GM21529 (cell line): ENCODE measurements around the gene ADAMTS15.
A peak's percentile ranks its signal among the peaks of the same experiment; 100 is the strongest.

Experiments
- ATAC-seq: cut with Tn5 transposase; IDR thresholded peaks from one replicate; pipeline ENCODE4 v1.9.1; 2021; ENCODE audit not compliant: unreplicated experiment

ADAMTS15 gene

DNA sequence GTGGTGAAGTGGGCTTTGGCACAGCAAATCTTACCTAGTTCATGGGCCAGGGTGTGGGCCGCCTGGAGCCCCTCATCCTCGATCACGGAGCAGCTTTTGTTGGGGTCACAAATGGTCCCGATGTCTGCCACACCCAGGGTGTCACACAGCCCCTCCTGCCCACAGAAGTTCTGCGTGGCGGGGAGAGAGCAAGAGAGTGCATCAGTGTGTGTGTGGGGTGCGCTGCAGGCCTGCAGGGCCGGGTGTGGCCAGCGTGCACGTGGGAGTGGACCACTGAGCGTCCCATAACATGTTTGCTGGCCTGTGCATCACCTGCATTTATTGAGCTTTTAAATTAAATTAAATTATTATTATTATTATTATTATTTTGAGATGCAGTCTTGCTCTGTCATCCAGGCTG, 31.5 kb upstream of the ADAMTS15 start:
- no peak for ATAC-seq

GRCh38 chr11:130418210-130418609, 30.2 kb upstream of the ADAMTS15 start:
- ATAC-seq, result no peak

GRCh38 chr11:130418756-130419155, 29.7 kb upstream of the ADAMTS15 start:
- ATAC-seq, result no peak

DNA sequence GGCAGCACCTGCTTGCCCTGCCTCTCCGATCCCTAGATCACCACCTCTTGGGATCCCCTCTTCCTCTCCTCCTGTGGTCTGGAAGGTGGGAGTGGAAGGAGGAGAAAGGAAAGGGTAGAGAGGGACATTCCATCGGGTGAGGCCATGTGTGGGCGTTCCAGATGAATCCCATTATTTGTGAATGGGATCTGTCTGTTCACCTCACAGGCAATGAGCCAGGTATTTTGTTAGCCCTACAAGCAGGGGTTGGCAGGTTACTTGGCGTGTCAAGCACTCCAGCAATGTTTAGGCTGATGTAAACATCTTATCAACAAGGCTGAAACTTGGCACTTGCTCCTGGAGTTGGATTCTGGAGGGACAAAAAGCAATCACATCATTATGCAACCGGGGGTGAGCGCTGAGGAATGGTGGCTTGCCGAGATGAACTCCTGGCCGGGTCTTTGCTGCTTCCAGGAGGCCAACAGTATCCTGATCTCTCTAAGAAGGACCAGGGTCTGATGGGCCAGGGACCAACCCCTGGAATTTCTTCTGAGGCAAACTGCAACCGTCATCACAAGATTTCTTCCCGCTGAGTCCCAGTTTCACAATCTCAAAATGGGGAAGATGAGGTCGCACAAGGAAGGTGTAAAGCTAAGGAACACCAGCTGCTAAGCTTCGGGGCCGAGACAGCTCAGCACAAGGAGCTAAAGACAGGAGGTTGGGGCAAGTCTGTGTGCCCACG, 27.8 kb upstream of the ADAMTS15 start:
- ATAC-seq, result no peak

- no peak for ATAC-seq
Observed at GRCh38 chr11:130421199-130421585, 27.3 kb upstream of the ADAMTS15 start.

DNA sequence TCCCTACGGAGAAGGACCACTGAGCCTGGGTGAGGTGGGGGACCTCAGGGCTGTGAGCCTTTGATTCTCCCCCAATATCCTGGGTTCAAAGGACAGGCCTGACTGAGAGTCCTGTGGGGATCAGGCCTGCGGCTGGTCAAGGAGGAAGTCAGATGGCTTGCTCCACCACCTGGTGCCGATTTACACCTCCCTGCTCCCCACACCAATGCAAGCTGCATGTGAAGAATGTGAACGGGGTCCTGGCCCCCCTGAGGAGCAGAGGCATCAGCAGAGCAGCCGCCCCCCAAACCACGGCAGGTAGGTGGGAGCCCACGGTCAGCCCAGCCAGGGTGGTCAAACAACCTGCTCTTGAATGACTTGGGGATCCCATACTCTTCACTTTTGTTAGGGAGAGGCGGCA, 26.7 kb upstream of the ADAMTS15 start:
- no peak for ATAC-seq

- no peak for ATAC-seq
Observed at GRCh38 chr11:130422251-130422995, 26.0 kb upstream of the ADAMTS15 start.

GRCh38 chr11:130423541-130424142, 24.8 kb upstream of the ADAMTS15 start:
- ATAC-seq, result no peak

GRCh38 chr11:130424613-130425140, 23.8 kb upstream of the ADAMTS15 start:
- ATAC-seq, result no peak

DNA sequence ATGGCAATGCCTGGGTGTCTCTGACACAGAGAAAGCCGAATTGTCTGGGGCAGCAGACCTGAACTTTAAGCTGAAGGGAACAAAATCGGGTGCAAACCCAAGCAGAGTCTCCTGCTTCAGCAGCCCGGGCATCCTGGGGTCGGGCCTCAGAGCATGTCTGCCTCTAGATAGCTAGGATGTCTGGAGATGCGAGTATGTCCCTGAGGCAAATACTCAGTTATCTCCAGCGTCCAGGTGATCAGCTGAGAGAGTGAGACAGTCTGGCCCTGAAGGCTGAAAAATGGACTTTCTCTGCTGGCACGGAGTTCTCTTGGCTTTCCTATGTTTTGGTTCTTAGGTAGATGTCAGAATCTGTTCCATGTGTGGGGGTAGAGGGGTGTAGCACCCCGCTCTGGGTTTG, 23.3 kb upstream of the ADAMTS15 start:
- ATAC-seq, result no peak

DNA sequence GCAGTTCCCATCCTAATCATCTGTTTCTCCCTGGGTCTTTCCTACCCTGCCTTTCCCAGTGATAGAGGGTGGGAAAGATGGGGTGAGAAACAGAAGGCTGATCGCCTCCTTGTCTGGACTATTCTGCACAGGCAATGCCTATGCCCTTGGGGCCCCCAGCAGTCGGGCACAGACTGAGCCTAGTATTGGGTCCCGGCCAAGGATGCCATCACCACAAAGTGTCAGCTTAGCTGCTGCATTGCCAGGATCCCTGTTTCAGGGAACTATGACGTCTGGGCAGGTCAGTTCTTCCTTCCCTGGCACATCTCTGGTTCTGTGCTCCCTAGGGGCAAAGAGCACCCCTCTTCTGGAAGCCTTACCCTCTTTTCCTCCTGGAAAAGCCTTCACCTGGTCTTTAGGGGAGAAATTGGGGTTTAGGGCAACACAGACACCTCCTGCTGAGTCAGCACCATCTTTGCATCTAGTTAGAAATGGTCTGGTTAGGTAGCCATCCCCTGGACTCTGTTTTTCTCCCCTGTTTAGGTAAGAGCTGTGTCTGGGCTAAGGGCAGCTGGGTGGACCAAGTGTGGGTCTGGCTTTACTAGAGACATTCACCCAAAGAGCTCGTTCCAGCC, 22.1 kb upstream of the ADAMTS15 start:
- no peak for ATAC-seq

- no peak for ATAC-seq
Observed at GRCh38 chr11:130426837-130427341, 21.6 kb upstream of the ADAMTS15 start.

DNA sequence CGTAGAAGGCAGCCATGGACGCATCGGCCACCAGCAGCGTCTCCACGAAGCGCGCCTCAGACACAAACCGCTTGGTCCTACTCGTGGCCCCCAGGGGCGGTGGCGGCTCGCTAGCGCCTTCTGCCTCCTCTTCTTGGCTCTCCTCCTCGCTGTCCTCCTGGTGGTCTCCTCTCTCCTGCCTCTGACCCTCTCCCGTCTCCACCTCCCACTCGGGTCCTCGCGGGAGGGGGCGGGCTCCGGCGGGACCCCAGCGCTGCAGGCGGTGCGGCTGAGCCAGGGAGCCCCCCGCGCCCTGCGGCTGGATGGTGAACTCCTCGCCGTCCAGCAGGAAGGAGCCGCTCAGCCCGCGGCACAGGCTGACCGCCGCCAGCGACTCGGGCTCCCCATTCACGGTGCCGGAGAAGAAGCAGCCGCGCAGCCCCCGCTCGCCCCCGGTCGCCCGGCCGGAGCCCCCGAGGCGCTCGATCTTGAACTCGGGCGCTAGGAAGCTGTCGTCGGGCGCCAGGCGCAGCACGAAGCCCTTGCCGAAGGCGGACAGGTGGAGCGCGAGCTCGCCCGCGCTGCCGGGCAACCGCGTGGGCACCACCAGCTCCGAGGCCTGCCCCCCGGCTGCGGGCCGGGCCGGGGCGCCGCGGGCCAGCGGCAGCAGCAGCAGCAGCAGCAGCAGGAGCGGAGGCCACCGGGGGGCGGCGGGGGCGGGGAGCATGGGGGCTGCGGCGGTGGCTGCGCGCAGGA, 20.7 kb upstream of the ADAMTS15 start:
- no peak for ATAC-seq

DNA sequence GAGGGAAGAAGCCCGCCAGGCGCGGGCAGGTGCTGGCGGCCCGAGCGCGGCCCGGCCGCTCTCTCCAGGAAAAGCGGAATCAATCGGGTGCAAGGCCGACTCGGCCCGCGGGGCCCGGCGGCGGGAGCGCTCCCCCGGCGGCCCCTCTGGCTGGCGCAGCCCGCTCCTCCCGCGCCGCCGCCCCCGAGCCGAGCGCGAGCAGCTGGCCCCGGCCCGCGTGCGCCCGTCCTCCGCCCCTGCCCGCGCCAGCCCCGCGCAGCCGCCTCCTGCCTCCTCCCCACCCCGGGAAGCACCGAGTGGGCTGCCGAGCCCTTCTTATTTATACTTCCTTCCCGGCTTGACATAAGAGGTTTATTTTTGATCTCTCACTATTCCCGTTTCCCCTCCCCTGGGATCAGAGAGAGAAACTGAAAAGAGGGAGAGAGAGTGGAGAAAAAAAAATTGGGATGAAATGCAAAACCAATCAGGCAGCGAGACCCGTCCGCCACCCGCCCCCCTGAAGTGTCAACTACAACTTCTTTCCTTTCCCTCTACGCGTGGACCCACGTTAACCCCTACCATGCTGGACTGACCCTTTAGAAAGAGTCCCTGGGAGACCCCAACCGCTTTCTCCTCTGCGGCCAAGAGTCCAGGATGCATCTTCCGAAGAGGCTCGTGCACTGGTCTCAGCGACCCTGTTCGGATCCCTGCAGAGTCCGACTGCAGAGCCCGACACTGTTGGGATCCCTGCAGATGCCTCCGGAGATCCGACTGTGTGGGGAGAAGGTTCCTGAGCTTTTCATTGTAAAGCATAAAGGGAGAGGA, 19.9 kb upstream of the ADAMTS15 start, which contains the start of gene ADAMTS8:
Gene ADAMTS8 (minus strand): TSS at position 294 of the 804 bp plus-strand sequence. CDS start 323 bp downstream, outside the sequence.
- no peak for ATAC-seq

DNA sequence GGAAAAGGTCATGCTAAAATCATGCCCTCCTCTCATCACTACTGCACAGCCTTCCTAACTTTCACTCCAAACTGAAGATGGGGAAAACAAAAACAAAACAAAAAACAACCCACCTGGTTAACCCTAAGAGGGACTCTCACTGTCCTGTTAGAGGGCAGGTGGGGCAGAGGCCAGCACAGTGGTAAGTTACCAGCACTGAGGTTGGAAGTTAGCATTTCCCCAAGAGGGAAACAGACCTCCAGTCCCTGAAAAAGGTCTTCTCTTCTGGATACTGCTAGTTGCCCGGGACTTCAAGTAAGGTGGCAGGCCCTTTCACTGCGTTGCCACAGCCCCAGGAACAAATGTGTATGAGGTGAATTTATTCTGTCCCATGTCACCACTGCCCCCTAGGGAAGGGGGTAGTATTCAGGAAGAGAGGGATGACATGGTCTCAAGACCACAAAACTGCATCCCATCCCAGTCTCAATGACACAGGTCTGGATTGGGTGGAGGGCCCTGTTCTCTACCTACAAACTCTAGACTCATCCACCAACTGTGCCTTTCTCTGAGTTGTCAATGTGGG, 19.2 kb upstream of the ADAMTS15 start:
- no peak for ATAC-seq

- ATAC-seq, result no peak
Observed at GRCh38 chr11:130429983-130430382, 18.5 kb upstream of the ADAMTS15 start.

- ATAC-seq, result peak; percentile 67
Observed at GRCh38 chr11:130431331-130431773, 17.1 kb upstream of the ADAMTS15 start.

- ATAC-seq, result no peak
Observed at GRCh38 chr11:130431801-130432200, 16.6 kb upstream of the ADAMTS15 start.

- ATAC-seq, result no peak
Observed at GRCh38 chr11:130433357-130433756, 15.1 kb upstream of the ADAMTS15 start.
